Activated CD4-positive, alpha-beta T cell treated with anti-CD3 and anti-CD28 coated beads for 36 hours (primary cell): ENCODE results near the gene MYH13. TPM values are rescaled to one million over a fixed set of nuclear protein-coding genes. Genes with fewer than 3 reads are reported as not detected.

Source experiments
- total RNA-seq, 2 experiments: library from RNA; stranded (reverse); gene quantifications; one replicate each; pipeline ENCODE4 v1.2.3, GENCODE V29; 2021

Gene MYH13
- total RNA-seq, 2 experiments from 2014 or later = not detected

Other genes starting within 250 kb of the MYH13 start
- gene GAS7, start 174.4 kb downstream of the MYH13 start, total RNA-seq = 1 to 10 TPM in 1 of 2 experiments, under 1 TPM in 1; 0.60 to 1.3 TPM
- not detected for gene MYH8, start 48.9 kb upstream of the MYH13 start, total RNA-seq
- not detected for gene MYH4, start 96.6 kb upstream of the MYH13 start, total RNA-seq
- not detected for gene MYH1, start 145.5 kb upstream of the MYH13 start, total RNA-seq
- gene MYH2, start 176.7 kb upstream of the MYH13 start, total RNA-seq = not detected